ENCODE data around the gene PGM2L1.

PGM2L1 gene

DNA sequence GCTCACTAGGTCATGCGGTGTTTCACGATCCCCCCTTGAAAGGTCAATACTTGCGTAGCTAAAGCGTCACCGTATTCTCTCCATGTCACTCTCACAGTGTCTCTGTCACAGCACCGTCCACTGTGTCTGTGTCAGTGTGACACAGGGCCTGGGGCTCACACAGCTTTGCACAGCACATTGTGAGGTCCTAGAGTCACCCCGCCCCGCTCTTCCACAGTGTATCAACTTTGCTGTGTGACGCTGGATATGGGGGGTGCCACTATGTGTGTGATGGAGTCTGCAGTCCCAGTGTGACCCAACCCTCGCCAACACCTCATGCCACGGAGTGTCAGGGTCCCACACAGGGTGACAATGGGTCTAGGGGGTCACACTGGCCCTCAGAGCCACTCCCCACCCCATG lies 87.4 kb downstream of the PGM2L1 start:
- DNase-seq (ENCODE audit: extremely low read depth, low read depth): no peak
- peak overlapping the region; percentile 43 for H3K4me3 ChIP-seq (replicated peaks; ENCODE audit: low read depth, low read length)
- TF ChIP-seq, protein P1, sequence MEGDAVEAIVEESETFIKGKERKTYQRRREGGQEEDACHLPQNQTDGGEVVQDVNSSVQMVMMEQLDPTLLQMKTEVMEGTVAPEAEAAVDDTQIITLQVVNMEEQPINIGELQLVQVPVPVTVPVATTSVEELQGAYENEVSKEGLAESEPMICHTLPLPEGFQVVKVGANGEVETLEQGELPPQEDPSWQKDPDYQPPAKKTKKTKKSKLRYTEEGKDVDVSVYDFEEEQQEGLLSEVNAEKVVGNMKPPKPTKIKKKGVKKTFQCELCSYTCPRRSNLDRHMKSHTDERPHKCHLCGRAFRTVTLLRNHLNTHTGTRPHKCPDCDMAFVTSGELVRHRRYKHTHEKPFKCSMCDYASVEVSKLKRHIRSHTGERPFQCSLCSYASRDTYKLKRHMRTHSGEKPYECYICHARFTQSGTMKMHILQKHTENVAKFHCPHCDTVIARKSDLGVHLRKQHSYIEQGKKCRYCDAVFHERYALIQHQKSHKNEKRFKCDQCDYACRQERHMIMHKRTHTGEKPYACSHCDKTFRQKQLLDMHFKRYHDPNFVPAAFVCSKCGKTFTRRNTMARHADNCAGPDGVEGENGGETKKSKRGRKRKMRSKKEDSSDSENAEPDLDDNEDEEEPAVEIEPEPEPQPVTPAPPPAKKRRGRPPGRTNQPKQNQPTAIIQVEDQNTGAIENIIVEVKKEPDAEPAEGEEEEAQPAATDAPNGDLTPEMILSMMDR (IDR thresholded peaks at IDR 0.05; ENCODE audit: low read depth, low read length, missing control alignments): no peak

DNA sequence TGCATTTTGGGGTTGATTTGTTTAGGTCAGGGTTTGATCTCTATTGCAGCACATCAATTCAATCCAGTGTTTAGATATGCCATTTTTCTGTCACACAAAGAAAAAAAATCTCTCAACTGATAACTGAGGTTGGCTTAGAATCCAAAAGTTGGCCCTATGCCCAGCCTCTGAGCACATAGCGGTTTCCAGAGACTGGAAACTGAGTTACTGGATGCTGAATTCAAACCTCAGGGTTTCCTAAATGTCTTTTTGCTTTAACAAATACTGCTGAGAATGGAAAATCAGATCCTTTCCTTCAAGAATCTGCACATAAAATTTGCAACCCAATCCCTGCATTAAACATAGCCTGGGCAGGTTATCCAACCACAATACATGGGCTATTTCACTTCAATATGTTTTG lies 90.8 kb downstream of the PGM2L1 start:
- DNase-seq (ENCODE audit: extremely low read depth, low read depth): no peak
- no peak overlapping the region for H3K4me3 ChIP-seq (replicated peaks; ENCODE audit: low read depth, low read length)
- TF ChIP-seq, protein P1 (IDR thresholded peaks at IDR 0.05; ENCODE audit: low read depth, low read length, missing control alignments): no peak

DNA sequence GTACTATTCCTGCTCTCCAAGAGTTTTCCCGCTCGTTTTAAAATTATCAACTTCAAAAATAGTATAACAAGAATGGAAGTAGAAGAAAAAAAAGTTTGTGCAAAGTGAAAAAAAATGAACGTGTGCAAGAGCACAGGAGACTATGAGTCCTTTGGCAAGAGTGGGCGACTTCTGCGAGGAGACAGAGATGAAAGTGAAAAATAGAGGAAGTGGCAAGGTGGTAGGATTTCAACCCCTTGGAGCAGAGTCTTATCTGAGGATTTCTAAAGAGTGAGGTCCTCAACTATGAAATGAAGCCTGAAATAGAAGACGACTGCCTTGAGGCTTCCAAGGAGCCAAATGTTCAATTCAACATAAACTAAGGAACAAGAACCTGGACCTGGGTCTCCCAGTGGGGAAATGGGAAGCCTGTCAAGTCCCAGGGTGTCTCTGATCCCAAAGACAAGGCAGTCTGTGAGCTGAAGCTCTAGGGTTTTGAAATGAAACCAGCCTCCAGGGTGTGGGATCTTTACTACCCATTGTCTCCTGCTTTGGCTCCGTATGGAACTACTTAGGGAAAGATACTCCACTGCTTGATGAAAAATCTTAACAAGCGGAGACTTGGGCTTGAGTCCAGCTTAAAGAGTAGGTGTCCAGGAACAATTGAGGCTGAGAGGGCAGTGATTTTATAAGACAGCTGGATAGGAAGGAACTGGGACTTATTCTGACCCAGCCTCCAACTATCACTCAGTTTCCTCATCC lies 91.6 kb downstream of the PGM2L1 start:
- no peak overlapping the region for H3K4me3 ChIP-seq (replicated peaks; ENCODE audit: low read depth, low read length)
- no peak for DNase-seq (ENCODE audit: extremely low read depth, low read depth)
- TF ChIP-seq, protein P1 (IDR thresholded peaks at IDR 0.05; ENCODE audit: low read depth, low read length, missing control alignments): no peak

DNA sequence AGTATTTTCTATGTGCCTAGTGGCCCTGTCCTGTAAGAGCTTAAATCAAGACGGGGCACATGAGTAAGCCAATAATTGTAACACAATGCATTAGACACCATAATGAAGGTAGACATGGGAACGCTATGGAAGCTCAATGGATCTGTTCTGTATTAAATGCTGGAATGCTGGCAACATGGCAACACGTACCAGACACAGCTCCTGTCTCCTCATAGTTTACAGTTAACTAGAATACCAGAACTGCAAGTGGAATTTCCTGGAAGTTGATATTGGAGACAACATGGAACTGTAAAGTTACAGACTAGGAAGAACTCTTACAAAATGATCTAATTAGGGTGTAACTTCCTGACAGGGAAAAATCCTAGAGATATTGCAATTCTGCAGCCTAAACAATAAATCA lies 99.2 kb downstream of the PGM2L1 start:
- DNase-seq (ENCODE audit: extremely low read depth, low read depth): no peak
- no peak overlapping the region for H3K4me3 ChIP-seq (replicated peaks; ENCODE audit: low read depth, low read length)
- TF ChIP-seq, protein P1 (IDR thresholded peaks at IDR 0.05; ENCODE audit: low read depth, low read length, missing control alignments): no peak

DNA sequence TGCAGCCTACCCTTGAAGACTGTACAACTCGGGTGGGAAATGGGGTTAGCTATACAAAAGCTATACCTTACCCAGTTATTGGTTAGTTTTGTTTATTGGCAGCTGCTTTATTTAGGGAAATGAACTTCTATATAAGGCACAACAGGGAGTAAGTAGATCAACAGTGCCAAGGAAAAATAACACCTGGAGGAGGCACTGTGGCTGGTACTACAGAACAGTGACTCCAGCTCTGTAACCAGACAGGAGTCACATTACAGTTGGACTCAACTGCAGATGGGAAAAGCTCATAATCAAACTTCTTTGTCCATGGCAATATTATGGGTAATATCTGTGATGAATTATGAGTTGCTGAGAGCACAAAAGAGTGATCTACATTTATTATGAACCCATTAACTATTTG lies 100.7 kb downstream of the PGM2L1 start:
- DNase-seq (ENCODE audit: extremely low read depth, low read depth): no peak
- TF ChIP-seq, protein P1 (IDR thresholded peaks at IDR 0.05; ENCODE audit: low read depth, low read length, missing control alignments): no peak
- H3K4me3 ChIP-seq (replicated peaks; ENCODE audit: low read depth, low read length): no peak overlapping the region

DNA sequence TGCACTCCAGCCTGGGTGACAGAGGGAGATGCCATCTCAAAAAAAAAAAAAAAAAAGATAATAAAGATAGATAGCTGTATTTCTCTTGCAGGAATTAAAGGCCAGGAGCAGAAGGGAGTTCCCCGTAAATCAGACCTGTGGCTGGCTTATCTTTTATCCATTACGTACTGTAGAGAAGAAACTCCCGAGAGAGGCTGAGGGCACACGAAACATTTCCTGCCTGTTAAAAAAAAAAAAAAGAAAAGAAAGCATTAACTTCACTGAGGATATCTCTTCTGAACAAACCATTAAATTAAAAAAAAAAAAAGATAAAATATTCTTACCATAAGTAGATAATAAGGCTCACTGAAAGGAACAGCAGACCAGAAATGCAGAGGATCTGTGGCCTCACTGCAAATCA lies 109.3 kb downstream of the PGM2L1 start:
- TF ChIP-seq, protein P1 (IDR thresholded peaks at IDR 0.05; ENCODE audit: low read depth, low read length, missing control alignments): no peak
- DNase-seq (ENCODE audit: extremely low read depth, low read depth): no peak
- no peak overlapping the region for H3K4me3 ChIP-seq (replicated peaks; ENCODE audit: low read depth, low read length)

DNA sequence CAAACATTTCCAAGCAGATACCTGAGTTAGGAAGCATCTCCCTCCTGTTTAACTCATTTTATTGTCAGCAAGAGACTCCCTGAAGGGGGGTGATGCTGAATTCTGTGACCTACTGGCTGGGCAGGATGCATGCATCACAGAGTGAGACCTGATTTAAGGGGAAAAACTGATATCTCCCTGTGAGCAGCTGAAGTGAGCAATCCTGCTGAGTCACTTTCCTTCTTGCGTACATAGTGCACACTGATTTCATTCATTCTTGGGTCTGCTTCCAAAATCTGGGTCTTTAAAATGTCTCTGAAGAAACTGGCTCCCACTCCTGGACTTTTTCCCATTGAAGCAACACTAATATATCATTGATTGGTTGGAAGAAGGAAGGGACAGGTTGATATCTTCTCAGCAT lies 110.1 kb downstream of the PGM2L1 start:
- TF ChIP-seq, protein P1 (IDR thresholded peaks at IDR 0.05; ENCODE audit: low read depth, low read length, missing control alignments): no peak
- H3K4me3 ChIP-seq (replicated peaks; ENCODE audit: low read depth, low read length): no peak overlapping the region
- DNase-seq (ENCODE audit: extremely low read depth, low read depth): peak; percentile 59
